HepG2 (cell line): ENCODE results near the gene SLC2A4. TPM values are rescaled to one million over a fixed set of nuclear protein-coding genes. Genes with fewer than 3 reads are reported as not detected.

Source experiments
- ATF5 ChIP-seq: sonication (generic); formaldehyde crosslinking; IDR thresholded peaks from 2 replicates; pipeline ENCODE4 v1.4.0; 2020; ENCODE audit warnings: mild to moderate bottlenecking, low read depth, missing genetic modification reagents
- ELF4 ChIP-seq: sonication (generic); formaldehyde crosslinking; IDR thresholded peaks from 2 replicates; pipeline ENCODE4 v1.5.0; 2020; ENCODE audit warnings: missing genetic modification reagents, mild to moderate bottlenecking, moderate library complexity, borderline replicate concordance
- MTA1 ChIP-seq: sonication (generic); formaldehyde crosslinking; IDR thresholded peaks from 2 replicates; pipeline ENCODE4 v1.4.0; 2020; ENCODE audit warnings: missing genetic modification reagents, mild to moderate bottlenecking, borderline replicate concordance
- POGK ChIP-seq: sonication (generic); formaldehyde crosslinking; conservative IDR thresholded peaks from 2 replicates; pipeline ENCODE4 v1.8.0; 2022; ENCODE audit warnings: mild to moderate bottlenecking, moderate library complexity, missing genetic modification reagents
- TFDP1 ChIP-seq: IDR thresholded peaks from 2 replicates; pipeline ENCODE4 v1.6.1; 2016; ENCODE audit warnings: missing compliant biosample characterization, missing genetic modification reagents, borderline replicate concordance
- ZBED4 ChIP-seq: sonication (generic); formaldehyde crosslinking; IDR thresholded peaks from 2 replicates; pipeline ENCODE4 v1.4.0; 2020; ENCODE audit warnings: missing genetic modification reagents, borderline replicate concordance
- ZBTB46 ChIP-seq: sonication (generic); formaldehyde crosslinking; IDR thresholded peaks from 2 replicates; pipeline ENCODE4 v1.4.0; 2020; ENCODE audit warnings: mild to moderate bottlenecking, missing genetic modification reagents, borderline replicate concordance
- ZHX2 ChIP-seq, 2 experiments: sonication (generic) in 1 of 2; formaldehyde crosslinking in 1 of 2; IDR thresholded peaks; 2 replicates each; pipeline versions ENCODE4 v1.6.1 to v1.9.0; 2014 to 2022; ENCODE audit warnings: antibody characterized with exemption in 1 of 2, borderline replicate concordance in 1 of 2, inconsistent platforms in 1 of 2, low read depth in 1 of 2, missing genetic modification reagents in 1 of 2
- ZNF136 ChIP-seq: sonication (generic); formaldehyde crosslinking; IDR thresholded peaks from 2 replicates; pipeline ENCODE4 v1.8.1; 2022; ENCODE audit warnings: low read depth, mild to moderate bottlenecking, moderate library complexity, missing genetic modification reagents
- polyA plus RNA-seq, 8 experiments: library from polyadenylated mRNA; depleted of rRNA in 3 of 8; stranded (reverse) in 7 of 8; unstranded in 1 of 8; fragments of >200 nt; fragmentation: Illumina TruSeq in 4 of 8; extraction: Trizol in 4 of 8; gene quantifications; 2 replicates each; pipeline versions ENCODE4 v1.2.1 to v1.2.3, GENCODE V29; 2011 to 2016; ENCODE audit warnings: low read depth in 4 of 8, missing spikeins in 1 of 8, mixed read lengths in 1 of 8; ENCODE audit not compliant: insufficient read depth in 1 of 8
- total RNA-seq, 5 experiments: library from RNA; depleted of rRNA; stranded (reverse); fragments of >200 nt; fragmentation: Illumina TruSeq; extraction: Trizol; gene quantifications; 2 replicates each; pipeline ENCODE4 v1.2.3, GENCODE V29; 2016; ENCODE audit warnings: low read depth in 1 of 5

The SLC2A4 gene
- total and polyA plus RNA-seq, 2 of the 13 experiments (the other 11 are each of a cell fraction or from before 2014, with no cell fraction given): 4.9 to 5.8 TPM

GRCh38 chr17:7241783-7242716 lies 39.5 kb upstream of the SLC2A4 start, which contains the start of gene GABARAP (continued):
- TF ChIP-seq ZBTB46 (CRISPR knock-in tag) (no peak), ATF5 (no peak; the same call in 1 of the 2 replicates), POGK (CRISPR knock-in tag) (peak; percentile 88), MTA1 (CRISPR knock-in tag) (peak; percentile 43; the same call in 1 of the 2 replicates), ZBED4 (no peak), TFDP1 (CRISPR knock-in tag) (peak; percentile 35; the same call in 1 of the 2 replicates), ELF4 (CRISPR knock-in tag) (0 out of 2 replicates have a peak, but pooled peaks have one; percentile 11), ZNF136 (CRISPR knock-in tag) (no peak), ZHX2 (IDR thresholded peaks at IDR 0.05; ENCODE audit: low read depth) (0 out of 2 replicates have a peak, but pooled peaks have one; percentile 10), ZHX2 (CRISPR knock-in tag; IDR thresholded peaks at IDR 0.05; ENCODE audit: borderline replicate concordance) (no peak)
